Osteoblast (primary cell): Measurements from ENCODE around the gene MESP1. TPM values are rescaled to one million over a fixed set of nuclear protein-coding genes. Genes with fewer than 3 reads are reported as not detected.

ENCODE experiments used
- DNase-seq: peaks from one replicate; pipeline ENCODE4 v3.0.0; 2011; ENCODE audit warnings: low spot score, mixed read lengths; ENCODE audit not compliant: insufficient read length; ENCODE audit errors: missing footprints
- H2AFZ ChIP-seq: 2 replicates; pipeline ENCODE4 v1.6.0; 2011; ENCODE audit warnings: mild to moderate bottlenecking, low read length
- H3K27ac ChIP-seq: 2 replicates; pipeline ENCODE4 v1.5.1; 2011; ENCODE audit warnings: mild to moderate bottlenecking, low read depth, low read length, moderate library complexity
- H3K27me3 ChIP-seq: 2 replicates; pipeline ENCODE4 v1.6.0; 2012; ENCODE audit warnings: mild to moderate bottlenecking, control low read depth, inconsistent platforms, low read length, moderate library complexity; ENCODE audit not compliant: insufficient read depth
- H3K36me3 ChIP-seq: 2 replicates; pipeline ENCODE4 v1.5.1; 2011; ENCODE audit warnings: mild to moderate bottlenecking, low read length, control low read depth, moderate library complexity; ENCODE audit not compliant: insufficient read depth
- H3K4me1 ChIP-seq: 2 replicates; pipeline ENCODE4 v1.5.1; 2011; ENCODE audit warnings: mild to moderate bottlenecking, low read length, control low read depth, moderate library complexity; ENCODE audit not compliant: insufficient read depth
- H3K4me2 ChIP-seq: 2 replicates; pipeline ENCODE4 v1.6.0; 2011; ENCODE audit warnings: mild to moderate bottlenecking, low read length; ENCODE audit not compliant: insufficient read depth
- H3K4me3 ChIP-seq: fragments of 200-600 bp; sonication (generic); 3 replicates; pipeline ENCODE4 v1.5.1; 2012; ENCODE audit warnings: mild to moderate bottlenecking, low read length, inconsistent platforms; ENCODE audit not compliant: insufficient read depth
- H3K79me2 ChIP-seq: 2 replicates; pipeline ENCODE4 v1.6.0; 2012; ENCODE audit warnings: mild to moderate bottlenecking, low read length, control low read depth, inconsistent platforms; ENCODE audit not compliant: insufficient read depth
- H3K9me3 ChIP-seq: 2 replicates; pipeline ENCODE4 v1.5.1; 2011; ENCODE audit warnings: low read depth, low read length, control low read depth
- H4K20me1 ChIP-seq: 2 replicates; pipeline ENCODE4 v1.6.0; 2012; ENCODE audit warnings: mild to moderate bottlenecking, low read length, control low read depth; ENCODE audit not compliant: insufficient read depth
- CTCF ChIP-seq: IDR thresholded peaks from 2 replicates; pipeline ENCODE4 v1.5.1; 2011; ENCODE audit warnings: mild to moderate bottlenecking, low read depth, low read length, moderate library complexity; ENCODE audit errors: extremely low read depth
- small RNA-seq: library from RNA; depleted of rRNA; stranded (forward); fragments of <200 nt; gene quantifications from one replicate; pipeline ENCODE3, GENCODE V24; 2012
- total RNA-seq: library from RNA; depleted of rRNA; stranded (reverse); fragments of >200 nt; gene quantifications from 2 replicates; pipeline ENCODE4 v1.2.3, GENCODE V29; 2012

Gene MESP1
- total RNA-seq, 1 donor = under 0.01 TPM

- Histone ChIP-seq H3K79me2 (no peaks in the 10 kb centered on the region), H3K4me3 (no peak overlapping the region), H3K4me2 (no peak overlapping the region), H2AFZ (no peak overlapping the region), H3K27ac (no peak overlapping the region), H3K4me1 (peaks cover 6% of the 10 kb centered on the region), H3K36me3 (no peaks in the 10 kb centered on the region), H3K9me3 (no peaks in the 10 kb centered on the region), H3K27me3 (peaks cover 14% of the 10 kb centered on the region), H4K20me1 (no peaks in the 10 kb centered on the region)
- no peak for TF ChIP-seq CTCF
- DNase-seq = no peak
Observed at GRCh38 chr15:89704411-89704810, 46.6 kb downstream of the MESP1 start.

Small RNA genes lying within 50 kb of the gene (small RNA-seq; reads per million reads assigned to genes)
- gene RNU6-132P = not detected

Other genes starting within 250 kb of the MESP1 start
- 0.72 and 0.88 TPM in 2 replicates for gene TICRR, start 175.8 kb downstream of the MESP1 start, total RNA-seq
- gene KIF7, start 95.8 kb downstream of the MESP1 start, total RNA-seq = 10.6 and 12.3 TPM in 2 replicates
- gene PLIN1, start 71.9 kb downstream of the MESP1 start, total RNA-seq = under 0.01 TPM in 1 of 2 replicates, not detected in the other
- 4.0 and 5.0 TPM in 2 replicates for gene PEX11A, start 60.5 kb downstream of the MESP1 start, total RNA-seq
- under 0.01 and 0.36 TPM in 2 replicates for gene WDR93, start 60.4 kb downstream of the MESP1 start, total RNA-seq
- 0.72 and 1.5 TPM in 2 replicates for gene MESP2, start 25.1 kb upstream of the MESP1 start, total RNA-seq
- 87.9 and 98.7 TPM in 2 replicates for gene ANPEP, start 63.6 kb upstream of the MESP1 start, total RNA-seq
- gene AP3S2, start 142.7 kb upstream of the MESP1 start, total RNA-seq = 54.8 and 63.7 TPM in 2 replicates
- 14.1 and 17.7 TPM in 2 replicates for gene ARPIN, start 161.7 kb upstream of the MESP1 start, total RNA-seq